GM12875 (cell line): Measurements from ENCODE around the gene PAPPA.

ENCODE experiments used
- H3K4me3 ChIP-seq: one replicate; pipeline ENCODE4 v1.5.1; 2011; ENCODE audit warnings: low read depth, low read length, control low read depth
- TF ChIP-seq, protein P1 (sequence below): IDR thresholded peaks from 2 replicates; pipeline ENCODE4 v1.5.1; 2011; ENCODE audit warnings: low read depth, mild to moderate bottlenecking, control low read depth, inconsistent platforms, low read length, moderate library complexity, borderline replicate concordance; ENCODE audit not compliant: insufficient read depth

Gene PAPPA

DNA sequence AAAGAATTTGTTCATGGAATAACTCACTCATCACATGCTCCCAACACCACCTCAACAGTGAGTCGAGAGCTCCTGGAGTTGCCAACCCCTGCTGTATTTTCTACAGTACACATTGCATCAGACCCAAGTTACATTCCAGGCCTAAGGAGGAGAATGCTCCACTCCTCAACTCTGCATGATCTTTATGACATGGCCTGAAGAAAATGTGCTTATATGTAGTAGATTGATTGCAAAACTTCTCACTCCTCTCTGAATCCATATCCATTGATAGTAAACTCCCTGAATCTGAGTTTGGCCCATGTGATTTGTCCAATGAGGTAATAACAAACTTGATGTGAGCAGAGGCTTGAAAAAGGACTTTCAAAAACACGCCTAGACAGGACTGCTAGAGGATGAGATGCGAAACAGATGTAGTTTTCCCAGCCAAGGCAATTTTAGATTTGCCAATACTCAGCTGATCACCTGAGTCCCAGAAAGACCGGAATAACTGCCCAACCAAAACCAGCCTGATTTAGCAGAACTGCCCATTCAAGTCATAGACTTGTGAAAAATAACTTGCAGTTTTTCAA lies 29.0 kb upstream of the PAPPA start:
- TF ChIP-seq, protein P1, sequence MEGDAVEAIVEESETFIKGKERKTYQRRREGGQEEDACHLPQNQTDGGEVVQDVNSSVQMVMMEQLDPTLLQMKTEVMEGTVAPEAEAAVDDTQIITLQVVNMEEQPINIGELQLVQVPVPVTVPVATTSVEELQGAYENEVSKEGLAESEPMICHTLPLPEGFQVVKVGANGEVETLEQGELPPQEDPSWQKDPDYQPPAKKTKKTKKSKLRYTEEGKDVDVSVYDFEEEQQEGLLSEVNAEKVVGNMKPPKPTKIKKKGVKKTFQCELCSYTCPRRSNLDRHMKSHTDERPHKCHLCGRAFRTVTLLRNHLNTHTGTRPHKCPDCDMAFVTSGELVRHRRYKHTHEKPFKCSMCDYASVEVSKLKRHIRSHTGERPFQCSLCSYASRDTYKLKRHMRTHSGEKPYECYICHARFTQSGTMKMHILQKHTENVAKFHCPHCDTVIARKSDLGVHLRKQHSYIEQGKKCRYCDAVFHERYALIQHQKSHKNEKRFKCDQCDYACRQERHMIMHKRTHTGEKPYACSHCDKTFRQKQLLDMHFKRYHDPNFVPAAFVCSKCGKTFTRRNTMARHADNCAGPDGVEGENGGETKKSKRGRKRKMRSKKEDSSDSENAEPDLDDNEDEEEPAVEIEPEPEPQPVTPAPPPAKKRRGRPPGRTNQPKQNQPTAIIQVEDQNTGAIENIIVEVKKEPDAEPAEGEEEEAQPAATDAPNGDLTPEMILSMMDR = no peak
- H3K4me3 ChIP-seq = no peak overlapping the region

DNA sequence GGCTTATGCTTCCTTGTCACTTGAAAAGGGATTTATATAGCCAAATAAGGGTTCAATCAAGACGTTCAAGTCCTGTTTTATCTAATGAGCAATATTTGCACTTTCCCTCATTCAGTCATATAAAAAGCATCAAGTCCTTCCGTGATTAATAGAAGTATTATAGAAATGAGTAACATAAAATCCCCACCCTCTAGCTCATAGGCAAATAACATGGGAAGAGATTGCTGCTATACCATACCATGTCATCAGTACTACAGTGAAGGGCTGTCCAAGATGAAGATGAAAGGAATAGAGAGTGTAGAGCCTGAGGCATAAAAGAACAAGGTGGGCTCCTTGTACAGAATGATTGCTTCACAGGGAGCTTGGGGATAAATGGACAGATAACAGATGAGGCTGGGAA lies 20.4 kb upstream of the PAPPA start:
- H3K4me3 ChIP-seq = no peak overlapping the region
- TF ChIP-seq, protein P1 = no peak

DNA sequence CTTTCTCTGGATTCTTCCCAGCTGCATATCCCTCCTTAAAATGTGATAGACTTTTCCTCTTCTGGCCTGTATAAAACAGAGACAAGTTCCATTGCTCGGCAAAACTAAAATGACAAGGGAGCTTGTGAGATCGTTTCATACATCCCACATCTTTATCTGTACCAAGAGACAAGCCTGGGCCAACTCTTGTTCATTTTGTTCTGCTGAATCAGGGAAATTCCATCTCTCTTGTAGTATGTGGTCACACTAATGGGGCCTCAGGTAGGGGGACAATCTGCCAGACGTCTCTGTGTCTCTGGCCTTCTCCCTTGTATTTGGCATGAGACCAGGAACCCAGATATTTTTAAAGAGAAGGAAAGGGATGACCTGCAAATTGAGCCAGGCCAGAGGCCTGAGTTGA lies 18.6 kb upstream of the PAPPA start:
- TF ChIP-seq, protein P1 = no peak
- no peak overlapping the region for H3K4me3 ChIP-seq

DNA sequence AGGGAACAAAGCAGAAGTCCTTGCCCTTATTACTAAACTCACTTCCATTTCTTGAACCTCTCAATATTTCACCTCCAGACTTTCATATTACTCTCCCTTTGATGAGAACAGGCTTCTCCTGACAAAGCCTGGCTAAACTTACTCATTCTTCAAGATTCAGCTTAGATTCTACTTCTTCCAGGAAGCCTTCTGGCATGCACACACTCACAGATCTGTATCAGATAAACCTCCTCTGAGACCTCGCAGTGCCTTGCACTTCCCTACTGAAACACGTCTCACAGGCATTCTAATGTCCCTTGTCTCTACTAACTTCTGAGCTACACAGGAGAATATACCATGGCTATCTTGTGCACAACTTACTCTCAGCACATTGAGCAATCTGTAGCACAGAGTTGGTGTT lies 16.6 kb upstream of the PAPPA start:
- no peak overlapping the region for H3K4me3 ChIP-seq
- TF ChIP-seq, protein P1 = no peak

DNA sequence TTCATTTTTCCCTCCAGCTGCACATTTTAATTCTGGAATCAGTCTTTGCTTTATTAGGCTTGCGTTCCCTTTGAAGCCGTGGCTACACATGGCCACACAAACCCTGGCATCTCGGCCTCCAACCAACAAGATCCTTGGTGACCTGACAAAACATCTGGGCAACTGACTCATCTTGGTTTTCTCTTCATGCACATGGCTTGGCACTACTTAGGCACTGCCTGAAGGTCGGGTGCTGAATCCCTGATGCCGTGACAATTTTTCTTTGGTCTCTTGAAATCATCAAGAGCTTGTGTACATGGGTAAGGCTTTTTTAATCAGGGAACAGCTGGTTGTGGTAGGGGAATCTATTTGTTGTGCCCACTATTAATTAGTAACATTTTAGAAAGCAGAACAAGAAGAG lies 16.0 kb upstream of the PAPPA start:
- no peak overlapping the region for H3K4me3 ChIP-seq
- TF ChIP-seq, protein P1 = no peak

DNA sequence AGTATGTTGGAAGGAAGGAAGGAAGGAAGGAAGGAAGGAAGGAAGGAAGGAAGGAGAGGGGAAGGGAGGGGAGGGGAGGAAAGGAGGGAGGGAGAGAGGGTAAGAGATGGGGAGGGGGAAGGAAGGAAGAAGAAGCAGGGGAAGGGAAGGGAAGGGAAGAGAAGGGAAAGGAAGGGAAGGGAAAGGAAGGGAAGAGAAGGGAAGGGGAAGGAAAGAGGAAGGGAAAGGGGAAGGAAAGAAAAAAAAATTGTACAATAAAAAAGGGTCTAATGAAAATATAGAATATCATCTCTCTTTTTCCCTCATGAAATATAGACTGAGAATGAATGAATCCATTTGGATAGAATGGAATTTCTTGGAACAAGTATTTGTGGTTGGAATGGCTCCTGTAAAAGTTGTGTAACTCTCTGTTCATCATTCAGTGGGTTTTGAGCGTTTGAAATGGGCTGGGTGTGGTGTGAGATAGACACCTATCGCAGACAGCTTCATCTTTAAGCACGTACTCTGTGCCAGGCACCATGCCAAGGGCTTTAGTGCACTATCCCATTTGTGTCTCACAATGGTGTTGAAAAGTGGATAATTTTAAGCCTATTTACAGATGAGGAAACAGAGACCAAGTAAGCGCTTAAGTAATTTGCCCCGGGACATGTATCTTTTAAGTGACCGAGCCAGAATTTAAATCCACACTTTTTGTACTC lies 11.6 kb upstream of the PAPPA start:
- no peak overlapping the region for H3K4me3 ChIP-seq
- TF ChIP-seq, protein P1 = no peak
